ENCODE measurements around the gene PRR36.
"Not testable (repeated sequence)": the region's sequence is repeated elsewhere in the genome, so short reads cannot be mapped to it uniquely, and the experiment has no call there.

PRR36 gene

GRCh38 chr19:7859831-7860713, 14.1 kb downstream of the PRR36 start:
- no peak for DNase-seq (ENCODE audit: low read depth)

GRCh38 chr19:7859087-7859486, 15.1 kb downstream of the PRR36 start:
- DNase-seq (ENCODE audit: low read depth): not testable (repeated sequence)

- no peak for DNase-seq (ENCODE audit: low read depth)
Observed at GRCh38 chr19:7858109-7858770, 15.9 kb downstream of the PRR36 start.

- DNase-seq (ENCODE audit: low read depth): no peak
Observed at GRCh38 chr19:7857727-7858108, 16.5 kb downstream of the PRR36 start.

- no peak for DNase-seq (ENCODE audit: low read depth)
Observed at GRCh38 chr19:7856679-7857663, 17.2 kb downstream of the PRR36 start.

GRCh38 chr19:7856109-7856591, 18.0 kb downstream of the PRR36 start:
- no peak for DNase-seq (ENCODE audit: low read depth)

GRCh38 chr19:7855426-7856108, 18.6 kb downstream of the PRR36 start:
- DNase-seq (ENCODE audit: low read depth): no peak

GRCh38 chr19:7853770-7854128, 20.4 kb downstream of the PRR36 start:
- DNase-seq (ENCODE audit: low read depth): no peak

GRCh38 chr19:7852851-7853769, 21.1 kb downstream of the PRR36 start:
- peak; percentile 45 for DNase-seq (ENCODE audit: low read depth)

GRCh38 chr19:7851623-7852500, 22.3 kb downstream of the PRR36 start:
- DNase-seq (ENCODE audit: low read depth): no peak

GRCh38 chr19:7850945-7851622, 23.1 kb downstream of the PRR36 start:
- no peak for DNase-seq (ENCODE audit: low read depth)

GRCh38 chr19:7850000-7850813, 24.0 kb downstream of the PRR36 start:
- DNase-seq (ENCODE audit: low read depth): no peak

GRCh38 chr19:7849631-7849999, 24.6 kb downstream of the PRR36 start:
- DNase-seq (ENCODE audit: low read depth): no peak

- no peak for DNase-seq (ENCODE audit: low read depth)
Observed at GRCh38 chr19:7848779-7849457, 25.3 kb downstream of the PRR36 start.

- DNase-seq (ENCODE audit: low read depth): no peak
Observed at GRCh38 chr19:7847664-7848063, 26.5 kb downstream of the PRR36 start.

- no peak for DNase-seq (ENCODE audit: low read depth)
Observed at GRCh38 chr19:7846155-7846646, 28.0 kb downstream of the PRR36 start.
